Endothelial cell of umbilical vein (primary cell): Measurements from ENCODE around the gene BLTP3A.

Experiments used
- EZH2 ChIP-seq: IDR thresholded peaks from 2 replicates; pipeline ENCODE4 v1.6.1; 2012; ENCODE audit warnings: borderline replicate concordance, low read depth, mild to moderate bottlenecking, moderate library complexity, low read length, inconsistent platforms; ENCODE audit not compliant: severe bottlenecking
- POLR2A ChIP-seq: IDR thresholded peaks from 2 replicates; pipeline ENCODE4 v1.6.1; 2012; ENCODE audit warnings: low read depth, mild to moderate bottlenecking, control low read depth, low read length
- TF ChIP-seq, protein P1 (sequence below), 2 donors: IDR thresholded peaks; 1 replicate in 1 of 2; 2 replicates in 1 of 2; pipeline ENCODE4 v1.5.1; 2011; ENCODE audit warnings: low read length in 2 of 2, mild to moderate bottlenecking in 2 of 2, moderate library complexity in 2 of 2, control low read depth in 1 of 2, inconsistent platforms in 1 of 2, low read depth in 1 of 2; ENCODE audit not compliant: insufficient read depth in 1 of 2; ENCODE audit errors: extremely low read depth in 1 of 2

GRCh38 chr6:34791701-34792604 lies at the start of gene BLTP3A:
- TF ChIP-seq POLR2A (peak; percentile 78), EZH2 (no peak)
- TF ChIP-seq, protein P1, sequence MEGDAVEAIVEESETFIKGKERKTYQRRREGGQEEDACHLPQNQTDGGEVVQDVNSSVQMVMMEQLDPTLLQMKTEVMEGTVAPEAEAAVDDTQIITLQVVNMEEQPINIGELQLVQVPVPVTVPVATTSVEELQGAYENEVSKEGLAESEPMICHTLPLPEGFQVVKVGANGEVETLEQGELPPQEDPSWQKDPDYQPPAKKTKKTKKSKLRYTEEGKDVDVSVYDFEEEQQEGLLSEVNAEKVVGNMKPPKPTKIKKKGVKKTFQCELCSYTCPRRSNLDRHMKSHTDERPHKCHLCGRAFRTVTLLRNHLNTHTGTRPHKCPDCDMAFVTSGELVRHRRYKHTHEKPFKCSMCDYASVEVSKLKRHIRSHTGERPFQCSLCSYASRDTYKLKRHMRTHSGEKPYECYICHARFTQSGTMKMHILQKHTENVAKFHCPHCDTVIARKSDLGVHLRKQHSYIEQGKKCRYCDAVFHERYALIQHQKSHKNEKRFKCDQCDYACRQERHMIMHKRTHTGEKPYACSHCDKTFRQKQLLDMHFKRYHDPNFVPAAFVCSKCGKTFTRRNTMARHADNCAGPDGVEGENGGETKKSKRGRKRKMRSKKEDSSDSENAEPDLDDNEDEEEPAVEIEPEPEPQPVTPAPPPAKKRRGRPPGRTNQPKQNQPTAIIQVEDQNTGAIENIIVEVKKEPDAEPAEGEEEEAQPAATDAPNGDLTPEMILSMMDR (IDR thresholded peaks at IDR 0.05; ENCODE audit: extremely low read depth in 1 of 2, insufficient read depth in 1 of 2, low read depth in 1 of 2, low read length in 2 of 2): peak in 1 of 2 donors; percentile 6
